Transverse colon (tissue), 4 donors: ENCODE data around the gene RBM48. TPM values are rescaled to one million over a fixed set of nuclear protein-coding genes. Genes with fewer than 3 reads are reported as not detected.

Experiments used
- DNase-seq: peaks from one replicate; pipeline ENCODE4 v3.0.0-alpha.2; 2019
- H3K27ac ChIP-seq, 4 donors: fragments of 200-600 bp; sonication (generic); 2 replicates each; pipeline ENCODE4 v1.5.1; 2016 to 2018; ENCODE audit warnings: inconsistent platforms in 4 of 4
- H3K27me3 ChIP-seq: fragments of 200-600 bp; sonication (generic); 2 replicates; pipeline ENCODE4 v1.5.1; 2017; ENCODE audit warnings: inconsistent platforms
- H3K36me3 ChIP-seq, 4 donors: fragments of 200-600 bp; sonication (generic); 2 replicates each; pipeline ENCODE4 v1.5.1; 2017 to 2019; ENCODE audit warnings: inconsistent platforms in 4 of 4
- H3K4me1 ChIP-seq, 4 donors: fragments of 200-600 bp; sonication (generic); 2 replicates each; pipeline ENCODE4 v1.5.1; 2017 to 2020; ENCODE audit warnings: inconsistent platforms in 4 of 4
- H3K4me3 ChIP-seq, 4 donors: fragments of 200-600 bp; sonication (generic); 1 replicate in 1 of 4; 2 replicates in 3 of 4; pipeline versions ENCODE4 v1.5.1 to v1.6.1; 2017 to 2019; ENCODE audit warnings: inconsistent platforms in 4 of 4
- H3K9me3 ChIP-seq, 2 donors: fragments of 200-600 bp; sonication (generic); 2 replicates each; pipeline ENCODE4 v1.5.1; 2017 to 2019; ENCODE audit warnings: inconsistent platforms in 2 of 2
- CTCF ChIP-seq, 5 experiments: fragments of 200-600 bp in 3 of 5; fragments of 450-650 bp in 2 of 5; sonication (generic) in 3 of 5; IDR thresholded peaks; 1 replicate in 2 of 5; 2 replicates in 3 of 5; pipeline ENCODE4 v1.5.1; 2016 to 2017; ENCODE audit warnings: antibody characterized with exemption in 5 of 5, inconsistent platforms in 3 of 5, mild to moderate bottlenecking in 2 of 5, moderate library complexity in 1 of 5
- EP300 ChIP-seq: sonication (generic); formaldehyde crosslinking; IDR thresholded peaks from one replicate; pipeline ENCODE4 v1.6.1; 2017; ENCODE audit warnings: antibody characterized with exemption, low read depth
- POLR2A ChIP-seq: fragments of 450-650 bp; IDR thresholded peaks from one replicate; pipeline ENCODE4 v1.6.1; 2016; ENCODE audit warnings: antibody characterized with exemption, mild to moderate bottlenecking, moderate library complexity
- POLR2AphosphoS5 ChIP-seq, 3 donors: sonication (generic); formaldehyde crosslinking; IDR thresholded peaks; one replicate each; pipeline ENCODE4 v1.6.1; 2016; ENCODE audit warnings: antibody characterized with exemption in 3 of 3
- WGBS, 2 donors: methylation state at CpG; one replicate each; pipeline ENCODE4 v1.1.5; 2018; ENCODE audit warnings: low coverage in 1 of 2; 5-methylcytosine and 5-hydroxymethylcytosine counted together
- in situ Hi-C, 4 donors: fragments of 200-750 bp; cut with MboI; loops; one replicate each; pipeline versions ENCODE4 v1.15.0 to v1.15.1; 2017; ENCODE audit warnings: low sequenced_read_pairs in 3 of 4, low pct_ligation_motif_present in 1 of 4, low pct_unique_long_range_greater_than_20kb in 1 of 4
- intact Hi-C: fragments of 100-400 bp; cut with DNase I; formaldehyde crosslinking; loops from one replicate; pipeline ENCODE4 v1.15.1; 2023; ENCODE audit warnings: low total_unique reads
- total RNA-seq, 4 donors: library from RNA; depleted of rRNA; stranded (reverse); fragments of >200 nt; gene quantifications; one replicate each; pipeline ENCODE4 v1.1.0, GENCODE V29; 2016

RBM48 gene
- total RNA-seq, 4 donors from 2014 or later: 11.5 to 19.8 (median 16.0) TPM

GRCh38 chr7:92586841-92587240 lies 58.2 kb downstream of the RBM48 start:
- intact Hi-C loops: loop anchor here (5.0 kb wide), 1 partner anchor 1285 kb away; no protein-coding TSS in a partner anchor
- no peak for TF ChIP-seq POLR2AphosphoS5 (IDR thresholded peaks at IDR 0.05)
- TF ChIP-seq CTCF (IDR thresholded peaks at IDR 0.05): no peak
- no peak for TF ChIP-seq POLR2A
- no peak for TF ChIP-seq EP300
- H3K27ac ChIP-seq: no peak overlapping the region
- no peaks in the 10 kb centered on the region for H3K36me3 ChIP-seq
- H3K4me1 ChIP-seq: peaks cover 11 to 46% (median 33%) of the 10 kb centered on the region in 4 donors
- H3K4me3 ChIP-seq: no peak overlapping the region
- no peaks in the 10 kb centered on the region for H3K9me3 ChIP-seq
- in situ Hi-C loops: no loop called here
- 58 to 64% methylated on average over 4 of the region's 4 CpGs for WGBS, 2 donors
- no peak for DNase-seq
- H3K27me3 ChIP-seq: no peaks in the 10 kb centered on the region

Other genes starting within 250 kb of the RBM48 start
- gene GATAD1, start 81.3 kb upstream of the RBM48 start, total RNA-seq: 10 to 100 TPM; 18.9 to 57.0 (median 41.7) TPM
- not detected for gene ERVW-1, start 50.8 kb upstream of the RBM48 start, total RNA-seq
- 10 to 100 TPM; 17.2 to 29.6 (median 23.1) TPM for gene PEX1, start 275 bp upstream of the RBM48 start, total RNA-seq
- gene FAM133B, start 61.6 kb downstream of the RBM48 start, total RNA-seq: 10 to 100 TPM in 3 of 4 donors, 1 to 10 TPM in 1; 6.8 to 32.6 (median 15.3) TPM